ENCODE results near the gene MAP4K1. TPM values are rescaled to one million over a fixed set of nuclear protein-coding genes. Genes with fewer than 3 reads are reported as not detected.
A peak's percentile ranks its signal among the peaks of the same experiment; 100 is the strongest.

MAP4K1 gene
- total and polyA plus RNA-seq, 2 of the 13 experiments (the other 11 are each of a cell fraction or from before 2014, with no cell fraction given), result 0.24 to 0.89 TPM

DNA sequence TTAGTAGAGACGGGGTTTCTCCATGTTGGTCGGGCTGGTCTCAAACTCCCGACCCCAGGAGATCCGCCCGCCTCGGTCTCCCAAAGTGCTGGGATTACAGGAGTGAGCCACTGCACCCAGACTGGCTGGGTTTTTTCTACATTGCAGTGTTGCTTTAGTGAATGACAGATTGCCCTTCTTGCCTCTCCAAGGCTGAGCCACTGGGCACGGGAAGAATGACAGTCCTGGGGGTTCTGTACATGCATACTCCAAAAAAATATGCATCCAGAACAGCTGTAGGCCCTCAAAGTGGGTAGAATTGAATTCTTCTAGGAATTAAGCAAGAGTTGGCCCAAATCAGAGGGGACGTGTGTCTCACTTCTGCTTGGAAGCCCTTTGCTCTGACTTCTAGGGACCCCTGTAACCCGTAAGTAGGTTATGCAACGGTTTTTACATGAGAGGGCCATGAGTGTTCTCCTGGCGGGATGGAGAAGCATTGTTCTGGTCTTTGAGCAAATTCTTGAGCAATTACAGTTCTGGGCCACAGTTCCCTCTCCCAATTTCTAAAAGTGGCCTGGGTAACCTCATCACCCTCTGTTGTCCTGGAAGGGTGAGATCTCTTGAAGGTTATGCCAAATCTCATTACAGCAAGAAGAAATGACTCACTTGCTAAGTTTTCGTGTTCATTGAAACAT lies 33.3 kb upstream of the MAP4K1 start (continued):
- TF ChIP-seq EHMT2 (IDR thresholded peaks at IDR 0.05; ENCODE audit: borderline replicate concordance, low read depth, low read length) (no peak), ARNTL (CRISPR knock-in tag; IDR thresholded peaks at IDR 0.05) (no peak), GFI1 (CRISPR knock-in tag; IDR thresholded peaks at IDR 0.05; ENCODE audit: borderline replicate concordance) (no peak), NFE2 (CRISPR knock-in tag; IDR thresholded peaks at IDR 0.05) (no peak), THYN1 (CRISPR knock-in tag; IDR thresholded peaks at IDR 0.05; ENCODE audit: borderline replicate concordance, low read depth) (no peak), ZNF878 (CRISPR knock-in tag; IDR thresholded peaks at IDR 0.05) (0 out of 2 replicates have a peak, but pooled peaks have one; percentile 38), CEBPG (CRISPR knock-in tag; IDR thresholded peaks at IDR 0.05) (peak; percentile 52; the same call in 1 of the 2 replicates), GATAD1 (CRISPR knock-in tag; IDR thresholded peaks at IDR 0.05) (no peak), ZNF207 (IDR thresholded peaks at IDR 0.05; ENCODE audit: borderline replicate concordance) (no peak)
- TF ChIP-seq, protein P1, sequence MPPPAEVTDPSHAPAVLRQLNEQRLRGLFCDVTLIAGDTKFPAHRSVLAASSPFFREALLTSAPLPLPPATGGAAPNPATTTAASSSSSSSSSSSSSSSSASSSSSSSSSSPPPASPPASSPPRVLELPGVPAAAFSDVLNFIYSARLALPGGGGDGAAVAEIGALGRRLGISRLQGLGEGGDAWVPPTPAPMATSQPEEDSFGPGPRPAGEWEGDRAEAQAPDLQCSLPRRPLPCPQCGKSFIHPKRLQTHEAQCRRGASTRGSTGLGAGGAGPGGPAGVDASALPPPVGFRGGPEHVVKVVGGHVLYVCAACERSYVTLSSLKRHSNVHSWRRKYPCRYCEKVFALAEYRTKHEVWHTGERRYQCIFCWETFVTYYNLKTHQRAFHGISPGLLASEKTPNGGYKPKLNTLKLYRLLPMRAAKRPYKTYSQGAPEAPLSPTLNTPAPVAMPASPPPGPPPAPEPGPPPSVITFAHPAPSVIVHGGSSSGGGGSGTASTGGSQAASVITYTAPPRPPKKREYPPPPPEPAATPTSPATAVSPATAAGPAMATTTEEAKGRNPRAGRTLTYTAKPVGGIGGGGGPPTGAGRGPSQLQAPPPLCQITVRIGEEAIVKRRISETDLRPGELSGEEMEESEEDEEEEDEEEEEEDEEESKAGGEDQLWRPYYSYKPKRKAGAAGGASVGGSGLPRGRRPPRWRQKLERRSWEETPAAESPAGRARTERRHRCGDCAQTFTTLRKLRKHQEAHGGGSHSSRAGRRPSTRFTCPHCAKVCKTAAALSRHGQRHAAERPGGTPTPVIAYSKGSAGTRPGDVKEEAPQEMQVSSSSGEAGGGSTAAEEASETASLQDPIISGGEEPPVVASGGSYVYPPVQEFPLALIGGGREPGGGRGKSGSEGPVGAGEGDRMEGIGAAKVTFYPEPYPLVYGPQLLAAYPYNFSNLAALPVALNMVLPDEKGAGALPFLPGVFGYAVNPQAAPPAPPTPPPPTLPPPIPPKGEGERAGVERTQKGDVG (CRISPR knock-in tag; IDR thresholded peaks at IDR 0.05; ENCODE audit: borderline replicate concordance), result no peak
- TF ChIP-seq, protein P2, sequence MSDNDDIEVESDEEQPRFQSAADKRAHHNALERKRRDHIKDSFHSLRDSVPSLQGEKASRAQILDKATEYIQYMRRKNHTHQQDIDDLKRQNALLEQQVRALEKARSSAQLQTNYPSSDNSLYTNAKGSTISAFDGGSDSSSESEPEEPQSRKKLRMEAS (IDR thresholded peaks at IDR 0.05), result no peak
- TF ChIP-seq, protein P3, sequence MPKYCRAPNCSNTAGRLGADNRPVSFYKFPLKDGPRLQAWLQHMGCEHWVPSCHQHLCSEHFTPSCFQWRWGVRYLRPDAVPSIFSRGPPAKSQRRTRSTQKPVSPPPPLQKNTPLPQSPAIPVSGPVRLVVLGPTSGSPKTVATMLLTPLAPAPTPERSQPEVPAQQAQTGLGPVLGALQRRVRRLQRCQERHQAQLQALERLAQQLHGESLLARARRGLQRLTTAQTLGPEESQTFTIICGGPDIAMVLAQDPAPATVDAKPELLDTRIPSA (CRISPR knock-in tag; IDR thresholded peaks at IDR 0.05; ENCODE audit: borderline replicate concordance), result no peak
- TF ChIP-seq, protein P4, sequence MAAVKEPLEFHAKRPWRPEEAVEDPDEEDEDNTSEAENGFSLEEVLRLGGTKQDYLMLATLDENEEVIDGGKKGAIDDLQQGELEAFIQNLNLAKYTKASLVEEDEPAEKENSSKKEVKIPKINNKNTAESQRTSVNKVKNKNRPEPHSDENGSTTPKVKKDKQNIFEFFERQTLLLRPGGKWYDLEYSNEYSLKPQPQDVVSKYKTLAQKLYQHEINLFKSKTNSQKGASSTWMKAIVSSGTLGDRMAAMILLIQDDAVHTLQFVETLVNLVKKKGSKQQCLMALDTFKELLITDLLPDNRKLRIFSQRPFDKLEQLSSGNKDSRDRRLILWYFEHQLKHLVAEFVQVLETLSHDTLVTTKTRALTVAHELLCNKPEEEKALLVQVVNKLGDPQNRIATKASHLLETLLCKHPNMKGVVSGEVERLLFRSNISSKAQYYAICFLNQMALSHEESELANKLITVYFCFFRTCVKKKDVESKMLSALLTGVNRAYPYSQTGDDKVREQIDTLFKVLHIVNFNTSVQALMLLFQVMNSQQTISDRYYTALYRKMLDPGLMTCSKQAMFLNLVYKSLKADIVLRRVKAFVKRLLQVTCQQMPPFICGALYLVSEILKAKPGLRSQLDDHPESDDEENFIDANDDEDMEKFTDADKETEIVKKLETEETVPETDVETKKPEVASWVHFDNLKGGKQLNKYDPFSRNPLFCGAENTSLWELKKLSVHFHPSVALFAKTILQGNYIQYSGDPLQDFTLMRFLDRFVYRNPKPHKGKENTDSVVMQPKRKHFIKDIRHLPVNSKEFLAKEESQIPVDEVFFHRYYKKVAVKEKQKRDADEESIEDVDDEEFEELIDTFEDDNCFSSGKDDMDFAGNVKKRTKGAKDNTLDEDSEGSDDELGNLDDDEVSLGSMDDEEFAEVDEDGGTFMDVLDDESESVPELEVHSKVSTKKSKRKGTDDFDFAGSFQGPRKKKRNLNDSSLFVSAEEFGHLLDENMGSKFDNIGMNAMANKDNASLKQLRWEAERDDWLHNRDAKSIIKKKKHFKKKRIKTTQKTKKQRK (IDR thresholded peaks at IDR 0.05; ENCODE audit: low read length), result no peak
- TF ChIP-seq, protein P5, sequence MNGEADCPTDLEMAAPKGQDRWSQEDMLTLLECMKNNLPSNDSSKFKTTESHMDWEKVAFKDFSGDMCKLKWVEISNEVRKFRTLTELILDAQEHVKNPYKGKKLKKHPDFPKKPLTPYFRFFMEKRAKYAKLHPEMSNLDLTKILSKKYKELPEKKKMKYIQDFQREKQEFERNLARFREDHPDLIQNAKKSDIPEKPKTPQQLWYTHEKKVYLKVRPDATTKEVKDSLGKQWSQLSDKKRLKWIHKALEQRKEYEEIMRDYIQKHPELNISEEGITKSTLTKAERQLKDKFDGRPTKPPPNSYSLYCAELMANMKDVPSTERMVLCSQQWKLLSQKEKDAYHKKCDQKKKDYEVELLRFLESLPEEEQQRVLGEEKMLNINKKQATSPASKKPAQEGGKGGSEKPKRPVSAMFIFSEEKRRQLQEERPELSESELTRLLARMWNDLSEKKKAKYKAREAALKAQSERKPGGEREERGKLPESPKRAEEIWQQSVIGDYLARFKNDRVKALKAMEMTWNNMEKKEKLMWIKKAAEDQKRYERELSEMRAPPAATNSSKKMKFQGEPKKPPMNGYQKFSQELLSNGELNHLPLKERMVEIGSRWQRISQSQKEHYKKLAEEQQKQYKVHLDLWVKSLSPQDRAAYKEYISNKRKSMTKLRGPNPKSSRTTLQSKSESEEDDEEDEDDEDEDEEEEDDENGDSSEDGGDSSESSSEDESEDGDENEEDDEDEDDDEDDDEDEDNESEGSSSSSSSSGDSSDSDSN (CRISPR knock-in tag; IDR thresholded peaks at IDR 0.05), result 0 out of 2 replicates have a peak, but pooled peaks have one; percentile 6
- TF ChIP-seq, protein P6, sequence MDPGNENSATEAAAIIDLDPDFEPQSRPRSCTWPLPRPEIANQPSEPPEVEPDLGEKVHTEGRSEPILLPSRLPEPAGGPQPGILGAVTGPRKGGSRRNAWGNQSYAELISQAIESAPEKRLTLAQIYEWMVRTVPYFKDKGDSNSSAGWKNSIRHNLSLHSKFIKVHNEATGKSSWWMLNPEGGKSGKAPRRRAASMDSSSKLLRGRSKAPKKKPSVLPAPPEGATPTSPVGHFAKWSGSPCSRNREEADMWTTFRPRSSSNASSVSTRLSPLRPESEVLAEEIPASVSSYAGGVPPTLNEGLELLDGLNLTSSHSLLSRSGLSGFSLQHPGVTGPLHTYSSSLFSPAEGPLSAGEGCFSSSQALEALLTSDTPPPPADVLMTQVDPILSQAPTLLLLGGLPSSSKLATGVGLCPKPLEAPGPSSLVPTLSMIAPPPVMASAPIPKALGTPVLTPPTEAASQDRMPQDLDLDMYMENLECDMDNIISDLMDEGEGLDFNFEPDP (CRISPR knock-in tag; conservative IDR thresholded peaks at IDR 0.05), result no peak

Measured in HepG2 (cell line).